OCI-LY3 (cell line): ENCODE results near the gene TBX19.

Source experiments
- EZH2phosphoT487 ChIP-seq: fragments of 200-600 bp; shearing (Covaris generic); IDR thresholded peaks from 2 replicates; pipeline ENCODE4 v1.6.1; 2018; ENCODE audit warnings: antibody characterized with exemption, mixed run types, low read depth
- TF ChIP-seq, protein P1 (sequence below): fragments of 200-600, 300-600 bp; sonication (generic); IDR thresholded peaks from 2 replicates; pipeline ENCODE4 v1.5.1; 2014; ENCODE audit warnings: antibody characterized with exemption, low read length, low read depth

GRCh38 chr1:168281603-168282325, 1.1 kb downstream of the TBX19 start:
- TF ChIP-seq, protein P1, sequence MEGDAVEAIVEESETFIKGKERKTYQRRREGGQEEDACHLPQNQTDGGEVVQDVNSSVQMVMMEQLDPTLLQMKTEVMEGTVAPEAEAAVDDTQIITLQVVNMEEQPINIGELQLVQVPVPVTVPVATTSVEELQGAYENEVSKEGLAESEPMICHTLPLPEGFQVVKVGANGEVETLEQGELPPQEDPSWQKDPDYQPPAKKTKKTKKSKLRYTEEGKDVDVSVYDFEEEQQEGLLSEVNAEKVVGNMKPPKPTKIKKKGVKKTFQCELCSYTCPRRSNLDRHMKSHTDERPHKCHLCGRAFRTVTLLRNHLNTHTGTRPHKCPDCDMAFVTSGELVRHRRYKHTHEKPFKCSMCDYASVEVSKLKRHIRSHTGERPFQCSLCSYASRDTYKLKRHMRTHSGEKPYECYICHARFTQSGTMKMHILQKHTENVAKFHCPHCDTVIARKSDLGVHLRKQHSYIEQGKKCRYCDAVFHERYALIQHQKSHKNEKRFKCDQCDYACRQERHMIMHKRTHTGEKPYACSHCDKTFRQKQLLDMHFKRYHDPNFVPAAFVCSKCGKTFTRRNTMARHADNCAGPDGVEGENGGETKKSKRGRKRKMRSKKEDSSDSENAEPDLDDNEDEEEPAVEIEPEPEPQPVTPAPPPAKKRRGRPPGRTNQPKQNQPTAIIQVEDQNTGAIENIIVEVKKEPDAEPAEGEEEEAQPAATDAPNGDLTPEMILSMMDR = no peak
- TF ChIP-seq EZH2phosphoT487 = no peak
